NCI-H2196 (cell line): Measurements from ENCODE around the gene VSNL1.
"Not testable (repeated sequence)": the region's sequence is repeated elsewhere in the genome, so short reads cannot be mapped to it uniquely, and the experiment has no call there.

Experiments
- DNase-seq: peaks from one replicate; lab custom pipeline; 2025; ENCODE audit not compliant: unreplicated experiment; lab: John Stamatoyannopoulos, UW

Gene VSNL1

GRCh38 chr2:17541531-17541950, 1.0 kb downstream of the VSNL1 start:
- DNase-seq = no peak

GRCh38 chr2:17542471-17542870, 2.0 kb downstream of the VSNL1 start:
- no peak for DNase-seq

GRCh38 chr2:17543131-17543660, 2.7 kb downstream of the VSNL1 start:
- DNase-seq = no peak

GRCh38 chr2:17543848-17544247, 3.4 kb downstream of the VSNL1 start:
- DNase-seq = no peak

GRCh38 chr2:17544256-17544655, 3.8 kb downstream of the VSNL1 start:
- no peak for DNase-seq

GRCh38 chr2:17545680-17546613, 5.5 kb downstream of the VSNL1 start:
- no peak for DNase-seq

- no peak for DNase-seq
Measured at GRCh38 chr2:17547237-17547636, 6.7 kb downstream of the VSNL1 start.

- DNase-seq = no peak
Measured at GRCh38 chr2:17547737-17548136, 7.2 kb downstream of the VSNL1 start.

- no peak for DNase-seq
Measured at GRCh38 chr2:17550907-17551306, 10.4 kb downstream of the VSNL1 start.

- DNase-seq = no peak
Measured at GRCh38 chr2:17555150-17555549, 14.7 kb downstream of the VSNL1 start.

- DNase-seq = no peak
Measured at GRCh38 chr2:17557596-17557995, 17.1 kb downstream of the VSNL1 start.

GRCh38 chr2:17558053-17558452, 17.6 kb downstream of the VSNL1 start:
- no peak for DNase-seq

- DNase-seq = no peak
Measured at GRCh38 chr2:17558878-17559277, 18.4 kb downstream of the VSNL1 start.

GRCh38 chr2:17565726-17566125, 25.2 kb downstream of the VSNL1 start:
- DNase-seq = not testable (repeated sequence)

- DNase-seq = no peak
Measured at GRCh38 chr2:17571681-17572080, 31.2 kb downstream of the VSNL1 start.

GRCh38 chr2:17573085-17573803, 32.7 kb downstream of the VSNL1 start:
- DNase-seq = no peak

- no peak for DNase-seq
Measured at GRCh38 chr2:17573804-17574175, 33.3 kb downstream of the VSNL1 start.

- DNase-seq = no peak
Measured at GRCh38 chr2:17574406-17575073, 34.0 kb downstream of the VSNL1 start.

- no peak for DNase-seq
Measured at GRCh38 chr2:17576802-17577201, 36.3 kb downstream of the VSNL1 start.

GRCh38 chr2:17578466-17578928, 38.0 kb downstream of the VSNL1 start:
- DNase-seq = no peak

- no peak for DNase-seq
Measured at GRCh38 chr2:17579605-17580318, 39.3 kb downstream of the VSNL1 start.
